Right lobe of liver (tissue), 6 donors: Measurements from ENCODE around the gene MBD3. TPM values are rescaled to one million over a fixed set of nuclear protein-coding genes. Genes with fewer than 3 reads are reported as not detected.

Experiments
- ATAC-seq, 4 donors: fragments of 200-7000 bp; cut with Tn5 transposase; one replicate each; pipeline ENCODE4 v1.9.1; 2020; ENCODE audit warnings: mild to moderate bottlenecking in 4 of 4, moderate library complexity in 4 of 4
- DNase-seq, 3 donors: peaks; one replicate each; pipeline ENCODE4 v3.0.0-alpha.2; 2020
- H3K27ac ChIP-seq, 3 donors: fragments of 200-600 bp; one replicate each; pipeline ENCODE4 v1.8.0; 2022
- H3K27me3 ChIP-seq, 2 donors: fragments of 200-600 bp; one replicate each; pipeline ENCODE4 v1.8.0; 2022
- H3K36me3 ChIP-seq, 4 donors: fragments of 200-600 bp; sonication (generic) in 1 of 4; one replicate each; pipeline versions ENCODE4 v1.5.1 to v1.8.0; 2017 to 2022; ENCODE audit warnings: control low read depth in 1 of 4
- H3K4me1 ChIP-seq, 4 donors: fragments of 200-600 bp; sonication (generic) in 1 of 4; one replicate each; pipeline versions ENCODE4 v1.5.1 to v1.8.0; 2017 to 2022; ENCODE audit warnings: control low read depth in 1 of 4
- H3K4me3 ChIP-seq, 3 donors: fragments of 200-600 bp; one replicate each; pipeline ENCODE4 v1.8.0; 2022
- H3K9me3 ChIP-seq, 4 donors: fragments of 200-600 bp; sonication (generic) in 1 of 4; one replicate each; pipeline versions ENCODE4 v1.5.1 to v1.8.0; 2017 to 2022; ENCODE audit warnings: control low read depth in 1 of 4
- POLR2A ChIP-seq: fragments of 450-650 bp; IDR thresholded peaks from one replicate; pipeline ENCODE4 v1.6.1; 2017; ENCODE audit warnings: antibody characterized with exemption, mild to moderate bottlenecking
- WGBS: methylation state at CpG from one replicate; pipeline ENCODE4 v1.1.6; 2018; ENCODE audit warnings: low coverage, low lambda C conversion rate; ENCODE audit not compliant: insufficient coverage; ENCODE audit errors: missing lambda C conversion rate; 5-methylcytosine and 5-hydroxymethylcytosine counted together
- intact Hi-C, 2 donors: fragments of 100-400 bp; cut with DNase I; formaldehyde crosslinking; loops; one replicate each; pipeline versions ENCODE4 v1.11.2 to v1.14.1; 2022
- total RNA-seq, 6 experiments: library from RNA; depleted of rRNA in 2 of 6; stranded (reverse); fragments of >200 nt in 2 of 6; fragmentation: NEBNext Ultra II Directional in 3 of 6; extraction: Animal tissue kit (Norgen Biotek cat#: 25700) in 3 of 6; gene quantifications; one replicate each; pipeline versions ENCODE4 v1.1.0 to v1.2.4, GENCODE V29; 2016 to 2023
- TF ChIP-seq, protein P1 (sequence below), 4 donors: fragments of 200-600 bp in 3 of 4; fragments of 450-650 bp in 1 of 4; IDR thresholded peaks; one replicate each; pipeline versions ENCODE4 v1.5.1 to v1.8.0; 2016 to 2022; ENCODE audit warnings: antibody characterized with exemption in 4 of 4, mild to moderate bottlenecking in 2 of 4
- donor health status: DM: no; HTN: yes; CAD: no.
- donor health status: DM: no; HTN: no; CAD: no.
- donor health status: DM: no; HTN: no; CAD: no.
- donor health status: DM: no; HTN: yes; CAD: no.
- donor health status: DM: no; HTN: yes; CAD: no.

MBD3 gene
- total RNA-seq, 6 experiments from 2014 or later: 27.3 to 72.1 (median 30.1) TPM

DNA sequence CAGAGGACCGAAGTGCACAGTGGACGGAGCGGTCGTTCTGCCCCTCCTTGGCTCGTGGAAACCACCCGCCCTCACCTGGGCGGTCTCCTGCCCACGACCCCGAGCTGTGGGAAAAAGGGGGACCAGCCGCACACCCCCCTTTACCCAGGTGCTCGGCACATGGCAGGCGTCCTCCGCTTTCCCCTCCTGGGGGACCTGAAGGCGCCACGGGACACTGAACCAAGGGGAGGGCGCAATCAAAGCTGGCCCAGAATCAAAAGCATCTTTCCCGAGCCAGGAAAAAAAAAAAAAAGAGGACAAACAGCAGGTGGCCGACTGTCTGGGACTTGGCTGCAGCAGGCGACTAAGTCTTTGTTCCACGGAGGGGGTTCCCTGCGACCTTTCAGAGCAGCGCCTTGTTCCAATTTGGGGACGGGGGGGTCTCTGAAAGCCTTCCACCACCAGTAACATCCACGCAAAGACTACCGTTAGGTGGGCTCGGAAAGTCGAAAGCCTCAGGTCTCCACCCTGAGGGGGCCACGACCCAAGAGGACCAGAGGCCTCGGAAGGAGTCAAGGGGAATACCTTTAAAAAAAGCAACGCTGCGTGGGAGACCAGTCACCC is 1.1 kb downstream of the MBD3 start:
- Histone ChIP-seq H3K27ac (peak overlapping the region; percentile 60 to 91 (median 88)), H3K4me1 (peaks cover 0 to 19% (median 8%) of the 10 kb centered on the region in 4 donors), H3K9me3 (no peaks in the 10 kb centered on the region), H3K36me3 (peaks cover 0 to 2% (median under 1%) of the 10 kb centered on the region in 4 donors), H3K27me3 (no peaks in the 10 kb centered on the region), H3K4me3 (peak overlapping the region; percentile 82 to 85 (median 84))
- TF ChIP-seq, protein P1, sequence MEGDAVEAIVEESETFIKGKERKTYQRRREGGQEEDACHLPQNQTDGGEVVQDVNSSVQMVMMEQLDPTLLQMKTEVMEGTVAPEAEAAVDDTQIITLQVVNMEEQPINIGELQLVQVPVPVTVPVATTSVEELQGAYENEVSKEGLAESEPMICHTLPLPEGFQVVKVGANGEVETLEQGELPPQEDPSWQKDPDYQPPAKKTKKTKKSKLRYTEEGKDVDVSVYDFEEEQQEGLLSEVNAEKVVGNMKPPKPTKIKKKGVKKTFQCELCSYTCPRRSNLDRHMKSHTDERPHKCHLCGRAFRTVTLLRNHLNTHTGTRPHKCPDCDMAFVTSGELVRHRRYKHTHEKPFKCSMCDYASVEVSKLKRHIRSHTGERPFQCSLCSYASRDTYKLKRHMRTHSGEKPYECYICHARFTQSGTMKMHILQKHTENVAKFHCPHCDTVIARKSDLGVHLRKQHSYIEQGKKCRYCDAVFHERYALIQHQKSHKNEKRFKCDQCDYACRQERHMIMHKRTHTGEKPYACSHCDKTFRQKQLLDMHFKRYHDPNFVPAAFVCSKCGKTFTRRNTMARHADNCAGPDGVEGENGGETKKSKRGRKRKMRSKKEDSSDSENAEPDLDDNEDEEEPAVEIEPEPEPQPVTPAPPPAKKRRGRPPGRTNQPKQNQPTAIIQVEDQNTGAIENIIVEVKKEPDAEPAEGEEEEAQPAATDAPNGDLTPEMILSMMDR (IDR thresholded peaks at IDR 0.05): no peak
- TF ChIP-seq POLR2A: no peak
- intact Hi-C loops: no loop called here
- peak in 2 of 4 donors; percentile 1 to 3 for ATAC-seq
- DNase-seq: no peak
- 0% methylated on average over 20 of the region's 31 CpGs for WGBS

DNA sequence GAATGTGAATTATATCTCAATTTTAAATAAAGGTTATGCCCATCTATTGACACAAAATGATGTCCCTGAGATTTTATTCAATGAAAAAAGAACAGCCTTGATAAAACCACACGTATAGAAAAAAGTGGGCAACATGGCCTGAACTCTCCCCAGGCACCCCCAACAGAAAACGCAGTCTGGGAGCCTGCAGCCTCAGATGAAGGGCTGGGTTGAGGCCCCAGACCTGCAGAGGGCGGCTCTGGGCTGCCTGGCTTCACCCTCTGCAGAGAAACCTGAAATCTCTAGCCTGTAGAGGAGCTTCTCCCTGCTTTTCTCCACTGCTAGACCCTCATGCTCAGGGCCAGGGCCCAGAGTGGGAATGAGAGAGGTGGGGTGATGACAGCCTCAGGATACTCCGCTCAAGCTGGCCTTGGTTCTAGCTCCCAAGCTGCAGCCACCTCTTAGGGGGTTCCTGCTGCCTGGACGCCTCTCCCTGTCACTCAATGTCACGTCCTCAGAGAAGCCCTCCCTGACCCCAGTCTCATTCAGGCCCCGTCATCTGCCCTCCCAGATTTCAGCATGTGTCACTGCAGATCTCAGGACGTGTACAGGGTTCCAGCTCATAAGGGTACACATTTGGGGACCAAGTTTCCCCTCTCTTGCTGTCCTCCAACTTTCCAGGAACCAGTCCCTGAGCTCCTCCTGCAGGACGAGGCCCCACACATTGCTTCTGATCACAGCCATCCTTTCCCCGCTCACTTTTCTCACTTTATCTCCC is 1.8 kb downstream of the MBD3 start:
- intact Hi-C loops: no loop called here
- peak overlapping the region in 1 of 3 donors; percentile 5 for H3K27ac ChIP-seq
- peak overlapping the region; percentile 82 to 85 (median 84) for H3K4me3 ChIP-seq
- H3K27me3 ChIP-seq: no peaks in the 10 kb centered on the region
- no peak for ATAC-seq
- H3K4me1 ChIP-seq: peaks cover 0 to 19% (median 8%) of the 10 kb centered on the region in 4 donors
- no peak for TF ChIP-seq POLR2A
- TF ChIP-seq, protein P1 (IDR thresholded peaks at IDR 0.05): peak in 2 of 4 donors; percentile 20 to 25
- 15% methylated on average over 9 of the region's 10 CpGs for WGBS
- no peaks in the 10 kb centered on the region for H3K36me3 ChIP-seq
- no peak for DNase-seq
- no peaks in the 10 kb centered on the region for H3K9me3 ChIP-seq

DNA sequence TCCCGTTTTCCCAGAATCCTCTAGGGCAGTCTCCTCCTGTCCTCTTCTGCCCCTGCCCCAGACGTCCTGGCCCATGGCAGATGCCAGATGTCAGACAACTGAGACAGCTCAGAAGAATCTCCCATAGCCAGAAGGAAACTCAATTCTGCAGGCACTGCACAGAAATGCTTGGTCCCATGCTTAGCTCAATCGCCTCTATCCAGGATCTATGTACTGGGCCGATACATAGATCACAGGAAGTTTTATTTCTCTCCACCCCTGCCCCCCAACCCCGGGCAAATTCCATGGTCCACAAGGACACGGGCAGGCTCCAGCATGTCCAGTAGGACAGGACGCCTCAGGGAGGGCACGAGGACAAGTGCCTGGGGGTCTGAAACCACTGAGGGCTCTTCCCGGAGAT is 4.8 kb downstream of the MBD3 start:
- TF ChIP-seq, protein P1 (IDR thresholded peaks at IDR 0.05): no peak
- no peak for TF ChIP-seq POLR2A
- H3K36me3 ChIP-seq: peaks cover 0 to 9% (median 4%) of the 10 kb centered on the region in 4 donors
- WGBS: 36% methylated on average over 9 of the region's 9 CpGs
- DNase-seq: peak in 1 of 3 donors; percentile 74
- ATAC-seq: peak in 2 of 4 donors; percentile 15 to 41
- H3K27me3 ChIP-seq: no peaks in the 10 kb centered on the region
- H3K4me3 ChIP-seq: no peak overlapping the region
- no peaks in the 10 kb centered on the region for H3K9me3 ChIP-seq
- H3K4me1 ChIP-seq: peaks cover 0 to 19% (median 8%) of the 10 kb centered on the region in 4 donors
- intact Hi-C loops: no loop called here
- H3K27ac ChIP-seq: peak overlapping the region in 2 of 3 donors; percentile 22 to 43

DNA sequence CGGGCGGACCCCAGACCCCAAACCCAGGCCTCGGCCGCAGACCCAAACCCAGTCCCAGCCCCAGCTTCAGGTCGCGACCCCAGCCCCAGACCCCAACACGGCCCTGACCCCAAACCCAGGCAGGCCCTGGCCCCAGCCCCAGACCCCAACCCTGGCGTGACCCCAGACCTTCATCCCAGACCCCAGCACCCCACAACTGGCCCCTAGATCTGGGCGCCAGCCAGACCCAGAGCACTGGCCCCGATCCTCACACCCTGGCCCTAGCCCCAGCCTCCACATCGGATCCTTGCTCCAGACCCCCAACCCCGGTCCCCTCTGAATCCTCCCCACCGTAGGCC is 7.5 kb downstream of the MBD3 start:
- 100% methylated on average over 2 of the region's 13 CpGs for WGBS
- intact Hi-C loops: no loop called here
- H3K27me3 ChIP-seq: no peaks in the 10 kb centered on the region
- no peak for ATAC-seq
- peaks cover 0 to 33% (median 12%) of the 10 kb centered on the region in 4 donors for H3K36me3 ChIP-seq
- no peak overlapping the region for H3K4me3 ChIP-seq
- peaks cover 0 to 8% (median 4%) of the 10 kb centered on the region in 4 donors for H3K4me1 ChIP-seq
- TF ChIP-seq, protein P1 (IDR thresholded peaks at IDR 0.05): no peak
- no peak for TF ChIP-seq POLR2A
- H3K9me3 ChIP-seq: no peaks in the 10 kb centered on the region
- peak in 1 of 3 donors; percentile 46 for DNase-seq
- no peak overlapping the region for H3K27ac ChIP-seq
